Uterus (tissue), 4 donors: ENCODE results near the gene ACTMAP. TPM values are rescaled to one million over a fixed set of nuclear protein-coding genes. Genes with fewer than 3 reads are reported as not detected.

Experiments
- DNase-seq, 2 donors: peaks; one replicate each; pipeline ENCODE4 v3.0.0-alpha.2; 2019 to 2020
- H3K27ac ChIP-seq, 2 donors: fragments of 200-600 bp; sonication (generic); 1 replicate in 1 of 2; 2 replicates in 1 of 2; pipeline ENCODE4 v1.5.1; 2016 to 2018
- H3K27me3 ChIP-seq, 2 donors: fragments of 200-600 bp; sonication (generic); one replicate each; pipeline ENCODE4 v1.5.1; 2018 to 2019; ENCODE audit warnings: control low read depth in 1 of 2
- H3K36me3 ChIP-seq, 2 donors: fragments of 200-600 bp; sonication (generic); one replicate each; pipeline ENCODE4 v1.5.1; 2019; ENCODE audit warnings: control low read depth in 1 of 2
- H3K4me1 ChIP-seq, 2 donors: fragments of 200-600 bp; sonication (generic); one replicate each; pipeline ENCODE4 v1.5.1; 2018 to 2019; ENCODE audit warnings: control low read depth in 1 of 2
- H3K4me3 ChIP-seq, 2 donors: fragments of 200-600 bp; sonication (generic); 1 replicate in 1 of 2; 2 replicates in 1 of 2; pipeline ENCODE4 v1.5.1; 2018 to 2019; ENCODE audit warnings: mild to moderate bottlenecking in 1 of 2
- H3K9me3 ChIP-seq, 2 donors: fragments of 200-600 bp; sonication (generic); one replicate each; pipeline ENCODE4 v1.5.1; 2019; ENCODE audit warnings: control low read depth in 1 of 2
- CTCF ChIP-seq, 4 experiments: fragments of 200-600 bp in 2 of 4; fragments of 450-650 bp in 2 of 4; sonication (generic) in 2 of 4; IDR thresholded peaks; one replicate each; pipeline ENCODE4 v1.5.1; 2016 to 2019; ENCODE audit warnings: antibody characterized with exemption in 4 of 4, mild to moderate bottlenecking in 2 of 4, moderate library complexity in 1 of 4
- POLR2A ChIP-seq, 2 donors: fragments of 450-650 bp; IDR thresholded peaks; one replicate each; pipeline ENCODE4 v1.6.1; 2016; ENCODE audit warnings: antibody characterized with exemption in 2 of 2, mild to moderate bottlenecking in 1 of 2, moderate library complexity in 1 of 2
- intact Hi-C: fragments of 100-400 bp; cut with DNase I; formaldehyde crosslinking; loops from one replicate; pipeline ENCODE4 v1.15.1; 2023; ENCODE audit warnings: low total_unique reads
- total RNA-seq, 4 donors: library from RNA; depleted of rRNA in 3 of 4; stranded (reverse); fragments of >200 nt in 3 of 4; gene quantifications; one replicate each; pipeline versions ENCODE4 v1.1.0 to v1.2.4, GENCODE V29; 2014 to 2023
- donor health status: DM: yes; HTN: yes; CAD: no.

ACTMAP gene
- total RNA-seq, 4 donors from 2014 or later = 0.48 to 6.1 TPM; not detected in 2

- intact Hi-C loops = no loop called here
- H3K27ac ChIP-seq = no peak overlapping the region
- no peak for DNase-seq
- TF ChIP-seq POLR2A (IDR thresholded peaks at IDR 0.05) = no peak
- no peak for TF ChIP-seq CTCF (IDR thresholded peaks at IDR 0.05)
- H3K4me1 ChIP-seq = peaks cover 3 to 5% of the 10 kb centered on the region in 2 donors
- H3K9me3 ChIP-seq = no peaks in the 10 kb centered on the region
- H3K4me3 ChIP-seq = no peak overlapping the region
- H3K36me3 ChIP-seq = no peaks in the 10 kb centered on the region
- H3K27me3 ChIP-seq = no peaks in the 10 kb centered on the region
Observed at GRCh38 chr19:40726279-40726678, 24.0 kb downstream of the ACTMAP start.

- no peak for TF ChIP-seq POLR2A (IDR thresholded peaks at IDR 0.05)
- H3K9me3 ChIP-seq = no peaks in the 10 kb centered on the region
- no peaks in the 10 kb centered on the region for H3K27me3 ChIP-seq
- DNase-seq = no peak
- H3K4me3 ChIP-seq = no peak overlapping the region
- peaks cover 5 to 8% of the 10 kb centered on the region in 2 donors for H3K4me1 ChIP-seq
- H3K27ac ChIP-seq = no peak overlapping the region
- intact Hi-C loops = no loop called here
- no peaks in the 10 kb centered on the region for H3K36me3 ChIP-seq
Observed at GRCh38 chr19:40724855-40725254, 25.4 kb downstream of the ACTMAP start.

GRCh38 chr19:40724315-40724714, 26.0 kb downstream of the ACTMAP start:
- DNase-seq = no peak
- no peak overlapping the region for H3K27ac ChIP-seq
- no peaks in the 10 kb centered on the region for H3K9me3 ChIP-seq
- TF ChIP-seq POLR2A (IDR thresholded peaks at IDR 0.05) (no peak), CTCF (IDR thresholded peaks at IDR 0.05) (no peak)
- H3K4me3 ChIP-seq = no peak overlapping the region
- peaks cover 5 to 8% of the 10 kb centered on the region in 2 donors for H3K4me1 ChIP-seq
- H3K27me3 ChIP-seq = no peaks in the 10 kb centered on the region
- intact Hi-C loops = no loop called here
- H3K36me3 ChIP-seq = no peaks in the 10 kb centered on the region

- Histone ChIP-seq H3K36me3 (no peaks in the 10 kb centered on the region), H3K27me3 (no peaks in the 10 kb centered on the region), H3K4me3 (no peak overlapping the region), H3K9me3 (no peaks in the 10 kb centered on the region), H3K27ac (no peak overlapping the region), H3K4me1 (peaks cover 5 to 8% of the 10 kb centered on the region in 2 donors)
- DNase-seq = no peak
- intact Hi-C loops = no loop called here
- TF ChIP-seq CTCF (IDR thresholded peaks at IDR 0.05) (no peak), POLR2A (IDR thresholded peaks at IDR 0.05) (no peak)
Observed at GRCh38 chr19:40723661-40724254, 26.5 kb downstream of the ACTMAP start.

GRCh38 chr19:40721936-40722661, 28.2 kb downstream of the ACTMAP start:
- TF ChIP-seq CTCF (IDR thresholded peaks at IDR 0.05) (no peak), POLR2A (IDR thresholded peaks at IDR 0.05) (no peak)
- H3K4me3 ChIP-seq = peak overlapping the region in 1 of 2 donors; percentile 2
- intact Hi-C loops = no loop called here
- no peaks in the 10 kb centered on the region for H3K27me3 ChIP-seq
- peaks cover 5 to 8% of the 10 kb centered on the region in 2 donors for H3K4me1 ChIP-seq
- no peaks in the 10 kb centered on the region for H3K36me3 ChIP-seq
- no peak for DNase-seq
- peak overlapping the region; percentile 98 to 99 for H3K27ac ChIP-seq
- H3K9me3 ChIP-seq = no peaks in the 10 kb centered on the region
